ENCODE results near the gene P4HA1.
"Not testable (repeated sequence)": the region's sequence is repeated elsewhere in the genome, so short reads cannot be mapped to it uniquely, and the experiment has no call there.

Gene P4HA1

GRCh38 chr10:73058057-73058591 lies 38.5 kb downstream of the P4HA1 start:
- no peak for FAIRE-seq
- TF ChIP-seq TAF1 (IDR thresholded peaks at IDR 0.05; ENCODE audit: low read depth, low read length) (no peak), SPI1 (IDR thresholded peaks at IDR 0.05; ENCODE audit: low read depth, low read length) (no peak), POU2F2 (IDR thresholded peaks at IDR 0.05; ENCODE audit: low read depth, low read length) (no peak), PAX5 (IDR thresholded peaks at IDR 0.05; ENCODE audit: insufficient read depth, low read length, severe bottlenecking) (no peak), POLR2AphosphoS5 (IDR thresholded peaks at IDR 0.05; ENCODE audit: low read depth, low read length) (no peak), POLR2A (IDR thresholded peaks at IDR 0.05; ENCODE audit: low read depth, low read length) (no peak)

GRCh38 chr10:73054286-73054685 lies 42.4 kb downstream of the P4HA1 start:
- no peak for TF ChIP-seq PAX5 (IDR thresholded peaks at IDR 0.05; ENCODE audit: insufficient read depth, low read length, severe bottlenecking)
- no peak for TF ChIP-seq POLR2AphosphoS5 (IDR thresholded peaks at IDR 0.05; ENCODE audit: low read depth, low read length)
- peak; percentile 30; the same call in 1 of the 2 replicates for TF ChIP-seq SPI1 (IDR thresholded peaks at IDR 0.05; ENCODE audit: low read depth, low read length)
- no peak for TF ChIP-seq TAF1 (IDR thresholded peaks at IDR 0.05; ENCODE audit: low read depth, low read length)
- no peak for TF ChIP-seq POLR2A (IDR thresholded peaks at IDR 0.05; ENCODE audit: low read depth, low read length)
- no peak for TF ChIP-seq POU2F2 (IDR thresholded peaks at IDR 0.05; ENCODE audit: low read depth, low read length)
- DNase-seq (ENCODE audit: insufficient read length, low spot score) = no peak
- FAIRE-seq = peak; percentile 82

More at GRCh38 chr10:73058057-73058591, 38.5 kb downstream of the P4HA1 start:
- DNase-seq (ENCODE audit: insufficient read length, low spot score) = no peak

GRCh38 chr10:73053275-73053674 lies 43.4 kb downstream of the P4HA1 start:
- no peak for FAIRE-seq
- no peak for TF ChIP-seq POLR2AphosphoS5 (IDR thresholded peaks at IDR 0.05; ENCODE audit: low read depth, low read length)
- TF ChIP-seq POLR2A (IDR thresholded peaks at IDR 0.05; ENCODE audit: low read depth, low read length) = no peak
- no peak for TF ChIP-seq SPI1 (IDR thresholded peaks at IDR 0.05; ENCODE audit: low read depth, low read length)
- TF ChIP-seq PAX5 (IDR thresholded peaks at IDR 0.05; ENCODE audit: insufficient read depth, low read length, severe bottlenecking) = no peak
- TF ChIP-seq TAF1 (IDR thresholded peaks at IDR 0.05; ENCODE audit: low read depth, low read length) = no peak
- no peak for TF ChIP-seq POU2F2 (IDR thresholded peaks at IDR 0.05; ENCODE audit: low read depth, low read length)
- DNase-seq (ENCODE audit: insufficient read length, low spot score) = no peak

- FAIRE-seq = no peak
- no peak for DNase-seq (ENCODE audit: insufficient read length, low spot score)
- TF ChIP-seq TAF1 (IDR thresholded peaks at IDR 0.05; ENCODE audit: low read depth, low read length) (no peak), POLR2AphosphoS5 (IDR thresholded peaks at IDR 0.05; ENCODE audit: low read depth, low read length) (no peak), PAX5 (IDR thresholded peaks at IDR 0.05; ENCODE audit: insufficient read depth, low read length, severe bottlenecking) (no peak), POU2F2 (IDR thresholded peaks at IDR 0.05; ENCODE audit: low read depth, low read length) (no peak), SPI1 (IDR thresholded peaks at IDR 0.05; ENCODE audit: low read depth, low read length) (no peak), POLR2A (IDR thresholded peaks at IDR 0.05; ENCODE audit: low read depth, low read length) (no peak)
Measured at GRCh38 chr10:73044378-73045285, 52.0 kb downstream of the P4HA1 start.

GRCh38 chr10:73043766-73044377 lies 52.8 kb downstream of the P4HA1 start:
- TF ChIP-seq POLR2A (IDR thresholded peaks at IDR 0.05; ENCODE audit: low read depth, low read length) (no peak), POU2F2 (IDR thresholded peaks at IDR 0.05; ENCODE audit: low read depth, low read length) (no peak), TAF1 (IDR thresholded peaks at IDR 0.05; ENCODE audit: low read depth, low read length) (no peak), POLR2AphosphoS5 (IDR thresholded peaks at IDR 0.05; ENCODE audit: low read depth, low read length) (no peak), SPI1 (IDR thresholded peaks at IDR 0.05; ENCODE audit: low read depth, low read length) (no peak)
- FAIRE-seq (no peak), DNase-seq (ENCODE audit: insufficient read length, low spot score) (no peak)

GRCh38 chr10:73043319-73043718 lies 53.3 kb downstream of the P4HA1 start:
- DNase-seq (ENCODE audit: insufficient read length, low spot score) = no peak
- FAIRE-seq = no peak

GRCh38 chr10:73042130-73042529 lies 54.5 kb downstream of the P4HA1 start:
- TF ChIP-seq TAF1 (IDR thresholded peaks at IDR 0.05; ENCODE audit: low read depth, low read length) = no peak
- TF ChIP-seq POU2F2 (IDR thresholded peaks at IDR 0.05; ENCODE audit: low read depth, low read length) = no peak
- TF ChIP-seq POLR2AphosphoS5 (IDR thresholded peaks at IDR 0.05; ENCODE audit: low read depth, low read length) = no peak
- TF ChIP-seq POLR2A (IDR thresholded peaks at IDR 0.05; ENCODE audit: low read depth, low read length) = no peak
- no peak for TF ChIP-seq SPI1 (IDR thresholded peaks at IDR 0.05; ENCODE audit: low read depth, low read length)
- TF ChIP-seq PAX5 (IDR thresholded peaks at IDR 0.05; ENCODE audit: insufficient read depth, low read length, severe bottlenecking) = no peak
- DNase-seq (ENCODE audit: insufficient read length, low spot score) = no peak
- FAIRE-seq = no peak

More at GRCh38 chr10:73043319-73043718, 53.3 kb downstream of the P4HA1 start:
- no peak for TF ChIP-seq POLR2A (IDR thresholded peaks at IDR 0.05; ENCODE audit: low read depth, low read length)
- no peak for TF ChIP-seq POLR2AphosphoS5 (IDR thresholded peaks at IDR 0.05; ENCODE audit: low read depth, low read length)
- no peak for TF ChIP-seq PAX5 (IDR thresholded peaks at IDR 0.05; ENCODE audit: insufficient read depth, low read length, severe bottlenecking)
- TF ChIP-seq POU2F2 (IDR thresholded peaks at IDR 0.05; ENCODE audit: low read depth, low read length) = no peak
- TF ChIP-seq TAF1 (IDR thresholded peaks at IDR 0.05; ENCODE audit: low read depth, low read length) = no peak
- no peak for TF ChIP-seq SPI1 (IDR thresholded peaks at IDR 0.05; ENCODE audit: low read depth, low read length)

- FAIRE-seq = no peak
- DNase-seq (ENCODE audit: insufficient read length, low spot score) = no peak
- TF ChIP-seq POU2F2 (IDR thresholded peaks at IDR 0.05; ENCODE audit: low read depth, low read length) (no peak), TAF1 (IDR thresholded peaks at IDR 0.05; ENCODE audit: low read depth, low read length) (no peak), SPI1 (IDR thresholded peaks at IDR 0.05; ENCODE audit: low read depth, low read length) (no peak), PAX5 (IDR thresholded peaks at IDR 0.05; ENCODE audit: insufficient read depth, low read length, severe bottlenecking) (no peak), POLR2AphosphoS5 (IDR thresholded peaks at IDR 0.05; ENCODE audit: low read depth, low read length) (no peak), POLR2A (IDR thresholded peaks at IDR 0.05; ENCODE audit: low read depth, low read length) (no peak)
Measured at GRCh38 chr10:73039635-73040034, 57.0 kb downstream of the P4HA1 start.

GRCh38 chr10:73036285-73036684 lies 60.4 kb downstream of the P4HA1 start:
- FAIRE-seq = not testable (repeated sequence)

More at GRCh38 chr10:73036285-73036684, 60.4 kb downstream of the P4HA1 start:
- DNase-seq (ENCODE audit: insufficient read length, low spot score) = not testable (repeated sequence)
